ENCODE data around the gene SERPINA4. TPM values are rescaled to one million over a fixed set of nuclear protein-coding genes. Genes with fewer than 3 reads are reported as not detected.

SERPINA4 gene
- total RNA-seq, 4 donors from 2014 or later, result not detected

- H3K27ac ChIP-seq, result no peak overlapping the region
- no peaks in the 10 kb centered on the region for H3K36me3 ChIP-seq
- H3K4me3 ChIP-seq, result no peak overlapping the region
- intact Hi-C loops (cut with DNase I; ENCODE audit: low total_unique reads) (no loop called here), in situ Hi-C loops (cut with MboI; ENCODE audit: low pct_ligation_motif_present in 1 of 4, low pct_unique_long_range_greater_than_20kb in 1 of 4, low sequenced_read_pairs in 3 of 4) (no loop called here)
- peaks cover 12 to 21% of the 10 kb centered on the region in 2 donors for H3K9me3 ChIP-seq
- WGBS, 2 donors (ENCODE audit: low coverage in 1 of 2), result 96% methylated on average over 3 of the region's 3 CpGs; no CpG with 5 or more reads in 1 of the 2 donors
- TF ChIP-seq POLR2AphosphoS5 (IDR thresholded peaks at IDR 0.05) (no peak), POLR2A (IDR thresholded peaks at IDR 0.05) (no peak), CTCF (IDR thresholded peaks at IDR 0.05) (no peak), EP300 (IDR thresholded peaks at IDR 0.05; ENCODE audit: low read depth) (no peak)
- no peaks in the 10 kb centered on the region for H3K4me1 ChIP-seq
- DNase-seq, result no peak
- no peaks in the 10 kb centered on the region for H3K27me3 ChIP-seq
Measured at GRCh38 chr14:94615254-94615653, 54.0 kb downstream of the SERPINA4 start.

GRCh38 chr14:94615823-94616570, 54.8 kb downstream of the SERPINA4 start:
- H3K27me3 ChIP-seq, result no peaks in the 10 kb centered on the region
- H3K27ac ChIP-seq, result no peak overlapping the region
- no peaks in the 10 kb centered on the region for H3K36me3 ChIP-seq
- no peak for DNase-seq
- peaks cover 12 to 21% of the 10 kb centered on the region in 2 donors for H3K9me3 ChIP-seq
- WGBS, 2 donors (ENCODE audit: low coverage in 1 of 2), result 84 to 88% methylated on average over 8 of the region's 8 CpGs
- no peaks in the 10 kb centered on the region for H3K4me1 ChIP-seq
- in situ Hi-C loops (cut with MboI; ENCODE audit: low pct_ligation_motif_present in 1 of 4, low pct_unique_long_range_greater_than_20kb in 1 of 4, low sequenced_read_pairs in 3 of 4), result no loop called here
- intact Hi-C loops (cut with DNase I; ENCODE audit: low total_unique reads), result no loop called here
- TF ChIP-seq CTCF (IDR thresholded peaks at IDR 0.05), result no peak
- TF ChIP-seq POLR2A (IDR thresholded peaks at IDR 0.05), result no peak
- TF ChIP-seq POLR2AphosphoS5 (IDR thresholded peaks at IDR 0.05), result no peak
- no peak for TF ChIP-seq EP300 (IDR thresholded peaks at IDR 0.05; ENCODE audit: low read depth)
- H3K4me3 ChIP-seq, result no peak overlapping the region

GRCh38 chr14:94617366-94617941, 56.2 kb downstream of the SERPINA4 start:
- Histone ChIP-seq H3K4me1 (no peaks in the 10 kb centered on the region), H3K36me3 (no peaks in the 10 kb centered on the region), H3K27ac (no peak overlapping the region), H3K9me3 (peaks cover 12 to 21% of the 10 kb centered on the region in 2 donors), H3K27me3 (no peaks in the 10 kb centered on the region), H3K4me3 (no peak overlapping the region)
- no peak for DNase-seq
- intact Hi-C loops (cut with DNase I; ENCODE audit: low total_unique reads) (no loop called here), in situ Hi-C loops (cut with MboI; ENCODE audit: low pct_ligation_motif_present in 1 of 4, low pct_unique_long_range_greater_than_20kb in 1 of 4, low sequenced_read_pairs in 3 of 4) (no loop called here)
- WGBS, 2 donors (ENCODE audit: low coverage in 1 of 2), result 83 to 89% methylated on average over 5 of the region's 5 CpGs
- TF ChIP-seq CTCF (IDR thresholded peaks at IDR 0.05), result no peak
- no peak for TF ChIP-seq EP300 (IDR thresholded peaks at IDR 0.05; ENCODE audit: low read depth)
- TF ChIP-seq POLR2AphosphoS5 (IDR thresholded peaks at IDR 0.05), result no peak
- TF ChIP-seq POLR2A (IDR thresholded peaks at IDR 0.05), result no peak

GRCh38 chr14:94617988-94618822, 57.0 kb downstream of the SERPINA4 start:
- H3K9me3 ChIP-seq, result peaks cover 12 to 21% of the 10 kb centered on the region in 2 donors
- no peak overlapping the region for H3K27ac ChIP-seq
- H3K36me3 ChIP-seq, result no peaks in the 10 kb centered on the region
- no peaks in the 10 kb centered on the region for H3K27me3 ChIP-seq
- in situ Hi-C loops (cut with MboI; ENCODE audit: low pct_ligation_motif_present in 1 of 4, low pct_unique_long_range_greater_than_20kb in 1 of 4, low sequenced_read_pairs in 3 of 4), result no loop called here
- intact Hi-C loops (cut with DNase I; ENCODE audit: low total_unique reads), result no loop called here
- DNase-seq, result no peak
- WGBS, 2 donors (ENCODE audit: low coverage in 1 of 2), result 94 to 96% methylated on average over 3 of the region's 3 CpGs
- TF ChIP-seq EP300 (IDR thresholded peaks at IDR 0.05; ENCODE audit: low read depth) (no peak), POLR2A (IDR thresholded peaks at IDR 0.05) (no peak), CTCF (IDR thresholded peaks at IDR 0.05) (no peak), POLR2AphosphoS5 (IDR thresholded peaks at IDR 0.05) (no peak)
- H3K4me1 ChIP-seq, result no peaks in the 10 kb centered on the region
- H3K4me3 ChIP-seq, result no peak overlapping the region

All from transverse colon (tissue), 4 donors.